Thoracic aorta (tissue), 2 donors: Measurements from ENCODE around the gene RLN3. TPM values are rescaled to one million over a fixed set of nuclear protein-coding genes. Genes with fewer than 3 reads are reported as not detected.
"Not testable (repeated sequence)": the region's sequence is repeated elsewhere in the genome, so short reads cannot be mapped to it uniquely, and the experiment has no call there.

Experiments used
- ATAC-seq: fragments of 150-250 bp; one replicate; pipeline ENCODE4 v1.8.0; 2017; ENCODE audit warnings: low read depth; ENCODE audit not compliant: insufficient number of reproducible peaks, low FRiP score
- DNase-seq: peaks from one replicate; pipeline ENCODE4 v3.0.0-alpha.2; 2020; ENCODE audit warnings: low spot score
- H3K27ac ChIP-seq, 2 donors: fragments of 200-600 bp; sonication (generic); 1 replicate in 1 of 2; 2 replicates in 1 of 2; pipeline ENCODE4 v1.5.1; 2016; ENCODE audit warnings: mild to moderate bottlenecking in 2 of 2, moderate library complexity in 2 of 2
- H3K27me3 ChIP-seq: fragments of 200-600 bp; sonication (generic); replicated peaks from 2 replicates; pipeline ENCODE4 v1.6.0; 2016; ENCODE audit warnings: mild to moderate bottlenecking; ENCODE audit not compliant: insufficient read depth
- H3K36me3 ChIP-seq: fragments of 200-600 bp; sonication (generic); one replicate; pipeline ENCODE4 v1.5.1; 2016
- H3K4me1 ChIP-seq, 2 donors: fragments of 200-600 bp; sonication (generic); 1 replicate in 1 of 2; 2 replicates in 1 of 2; pipeline versions ENCODE4 v1.5.1 to v1.6.0; 2016; ENCODE audit warnings: low read depth in 2 of 2, mild to moderate bottlenecking in 1 of 2; ENCODE audit not compliant: control insufficient read depth in 1 of 2
- H3K4me3 ChIP-seq: fragments of 200-600 bp; sonication (generic); 2 replicates; pipeline ENCODE4 v1.5.1; 2016; ENCODE audit warnings: mild to moderate bottlenecking
- H3K9me3 ChIP-seq: fragments of 200-600 bp; sonication (generic); 2 replicates; pipeline ENCODE4 v1.5.1; 2016
- total RNA-seq, 2 donors: library from RNA; depleted of rRNA; stranded (reverse); fragments of >200 nt; gene quantifications; one replicate each; pipeline versions ENCODE4 v1.1.0 to v1.2.3, GENCODE V29; 2016
- TF ChIP-seq, protein P1 (sequence below): fragments of 200-600 bp; sonication (generic); IDR thresholded peaks from one replicate; pipeline ENCODE4 v1.5.1; 2019; ENCODE audit warnings: antibody characterized with exemption

Gene RLN3
- total RNA-seq, 2 donors from 2014 or later, result not detected

GRCh38 chr19:14033946-14034345 is 6.0 kb downstream of the RLN3 start:
- Histone ChIP-seq H3K4me3 (no peak overlapping the region), H3K9me3 (no peaks in the 10 kb centered on the region), H3K36me3 (no peaks in the 10 kb centered on the region), H3K27ac (no peak overlapping the region), H3K4me1 (peaks cover 8 to 13% of the 10 kb centered on the region in 2 donors), H3K27me3 (no peaks in the 10 kb centered on the region)
- ATAC-seq, result no peak
- no peak for DNase-seq
- TF ChIP-seq, protein P1, sequence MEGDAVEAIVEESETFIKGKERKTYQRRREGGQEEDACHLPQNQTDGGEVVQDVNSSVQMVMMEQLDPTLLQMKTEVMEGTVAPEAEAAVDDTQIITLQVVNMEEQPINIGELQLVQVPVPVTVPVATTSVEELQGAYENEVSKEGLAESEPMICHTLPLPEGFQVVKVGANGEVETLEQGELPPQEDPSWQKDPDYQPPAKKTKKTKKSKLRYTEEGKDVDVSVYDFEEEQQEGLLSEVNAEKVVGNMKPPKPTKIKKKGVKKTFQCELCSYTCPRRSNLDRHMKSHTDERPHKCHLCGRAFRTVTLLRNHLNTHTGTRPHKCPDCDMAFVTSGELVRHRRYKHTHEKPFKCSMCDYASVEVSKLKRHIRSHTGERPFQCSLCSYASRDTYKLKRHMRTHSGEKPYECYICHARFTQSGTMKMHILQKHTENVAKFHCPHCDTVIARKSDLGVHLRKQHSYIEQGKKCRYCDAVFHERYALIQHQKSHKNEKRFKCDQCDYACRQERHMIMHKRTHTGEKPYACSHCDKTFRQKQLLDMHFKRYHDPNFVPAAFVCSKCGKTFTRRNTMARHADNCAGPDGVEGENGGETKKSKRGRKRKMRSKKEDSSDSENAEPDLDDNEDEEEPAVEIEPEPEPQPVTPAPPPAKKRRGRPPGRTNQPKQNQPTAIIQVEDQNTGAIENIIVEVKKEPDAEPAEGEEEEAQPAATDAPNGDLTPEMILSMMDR, result no peak

DNA sequence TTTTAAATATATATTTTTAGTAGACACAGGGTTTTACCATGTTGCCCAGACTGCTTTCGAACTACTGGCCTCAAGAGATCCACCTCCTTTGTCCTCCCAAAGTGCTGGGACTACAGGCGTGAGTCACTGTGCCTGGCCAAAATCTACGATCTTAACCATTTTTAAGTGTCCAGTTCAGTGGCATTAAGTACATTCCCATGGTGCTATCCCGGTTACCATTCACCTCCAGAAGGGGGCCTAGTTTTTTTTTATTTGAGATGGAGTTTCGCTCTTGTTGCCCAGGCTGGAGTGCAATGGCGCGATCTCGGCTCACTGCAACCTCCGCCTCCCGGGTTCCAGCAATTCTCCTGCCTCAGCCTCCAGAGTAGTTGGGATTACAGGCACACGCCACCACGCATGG is 7.2 kb downstream of the RLN3 start:
- H3K36me3 ChIP-seq, ATAC-seq: not testable (repeated sequence)

GRCh38 chr19:14035706-14036105 is 7.8 kb downstream of the RLN3 start:
- Histone ChIP-seq H3K4me3 (no peak overlapping the region), H3K4me1 (peaks cover 8 to 13% of the 10 kb centered on the region in 2 donors), H3K9me3 (no peaks in the 10 kb centered on the region), H3K27ac (no peak overlapping the region), H3K27me3 (no peaks in the 10 kb centered on the region), H3K36me3 (no peaks in the 10 kb centered on the region)
- TF ChIP-seq, protein P1, result no peak
- ATAC-seq (no peak), DNase-seq (no peak)

More for the DNA sequence above, 7.2 kb downstream of the RLN3 start:
- H3K9me3 ChIP-seq, H3K27me3 ChIP-seq, H3K27ac ChIP-seq, DNase-seq, H3K4me3 ChIP-seq: not testable (repeated sequence)
- peaks cover 8 to 13% of the 10 kb centered on the region in 2 donors for H3K4me1 ChIP-seq

- TF ChIP-seq, protein P1, result no peak
- Histone ChIP-seq H3K27ac (no peak overlapping the region), H3K27me3 (no peaks in the 10 kb centered on the region), H3K9me3 (no peaks in the 10 kb centered on the region), H3K36me3 (no peaks in the 10 kb centered on the region), H3K4me1 (no peaks in the 10 kb centered on the region), H3K4me3 (no peak overlapping the region)
- DNase-seq, result no peak
- ATAC-seq, result no peak
Measured at GRCh38 chr19:14039181-14039580, 11.2 kb downstream of the RLN3 start.

GRCh38 chr19:14042659-14043608 is 15.0 kb downstream of the RLN3 start:
- not testable (repeated sequence) for ATAC-seq, H3K4me3 ChIP-seq, H3K27ac ChIP-seq, DNase-seq, H3K9me3 ChIP-seq, H3K36me3 ChIP-seq, H3K27me3 ChIP-seq, H3K4me1 ChIP-seq
- TF ChIP-seq, protein P1, result peak; percentile 41

DNA sequence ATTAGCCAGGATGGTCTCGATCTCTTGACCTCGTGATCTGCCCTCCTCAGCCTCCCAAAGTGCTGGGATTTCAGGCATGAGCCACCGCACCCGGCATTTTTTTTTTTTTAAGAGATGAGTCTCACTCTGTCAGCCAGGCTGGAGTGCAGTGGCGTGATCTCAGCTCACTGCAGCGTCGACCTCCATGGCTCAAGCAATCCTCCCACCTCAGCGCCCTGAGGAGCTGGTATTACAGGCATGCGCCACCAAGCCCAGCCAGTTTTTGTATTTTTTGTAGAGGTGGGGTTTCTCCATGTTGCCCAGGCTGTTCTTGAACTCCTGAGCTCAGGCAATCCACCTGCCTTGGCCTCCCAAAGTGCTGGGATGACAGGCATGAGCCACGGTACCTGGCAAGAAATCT is 19.9 kb downstream of the RLN3 start:
- not testable (repeated sequence) for H3K36me3 ChIP-seq, H3K4me1 ChIP-seq, DNase-seq, H3K4me3 ChIP-seq, H3K9me3 ChIP-seq, H3K27me3 ChIP-seq, H3K27ac ChIP-seq, ATAC-seq
